ENCODE results near the gene APOLD1. TPM values are rescaled to one million over a fixed set of nuclear protein-coding genes. Genes with fewer than 3 reads are reported as not detected.
"Not testable (repeated sequence)": the region's sequence is repeated elsewhere in the genome, so short reads cannot be mapped to it uniquely, and the experiment has no call there.

APOLD1 gene
- polyA plus RNA-seq, 1 donor (not counting 4 experiments of a cell fraction or from before 2014, with no cell fraction given): 0.34 TPM

- Histone ChIP-seq H3K4me1 (ENCODE audit: control insufficient read depth, extremely low read depth, insufficient read depth, low read length) (peaks cover 39% of the 10 kb centered on the region), H4K20me1 (ENCODE audit: control insufficient read depth, extremely low read depth, insufficient read depth, low read length) (no peaks in the 10 kb centered on the region), H3K27me3 (ENCODE audit: control insufficient read depth, extremely low read depth, insufficient read depth, low read length) (no peaks in the 10 kb centered on the region), H2AFZ (ENCODE audit: control insufficient read depth, low read length) (no peak overlapping the region), H3K4me2 (ENCODE audit: control insufficient read depth, extremely low read depth, insufficient read depth, low read depth, low read length) (peak overlapping the region; percentile 59), H3K9me3 (ENCODE audit: control insufficient read depth, low read depth, low read length) (no peaks in the 10 kb centered on the region), H3K4me3 (ENCODE audit: control insufficient read depth in 2 of 3, extremely low read depth in 1 of 3, insufficient read depth in 2 of 3, low read depth in 1 of 3, low read length in 3 of 3) (peak overlapping the region in 1 of 3 experiments; percentile 29), H3K36me3 (ENCODE audit: control insufficient read depth in 2 of 2, extremely low read depth in 1 of 2, insufficient read depth in 2 of 2, low read length in 2 of 2) (peaks cover 9 to 30% of the 10 kb centered on the region in 2 experiments), H3K79me2 (ENCODE audit: control insufficient read depth, insufficient read depth, low read length) (peaks cover 70% of the 10 kb centered on the region), H3K27ac (ENCODE audit: control insufficient read depth, insufficient read depth, low read length) (peak overlapping the region; percentile 88), H3K9me1 (ENCODE audit: control insufficient read depth, extremely low read depth, insufficient read depth, low read length) (no peaks in the 10 kb centered on the region), H3K9ac (ENCODE audit: control insufficient read depth, extremely low read depth, insufficient read depth, low read length) (peak overlapping the region; percentile 61)
- TF ChIP-seq CTCF (optimal IDR thresholded peaks at IDR 0.05 in 1 of 3, IDR thresholded peaks at IDR 0.05 in 1 of 3, conservative IDR thresholded peaks at IDR 0.05 in 1 of 3; ENCODE audit: extremely low read depth in 1 of 3, insufficient read depth in 2 of 3, low read length in 3 of 3) (no peak), EZH2 (IDR thresholded peaks at IDR 0.05; ENCODE audit: low read length) (no peak)
- dilution Hi-C loops (cut with MboI; ENCODE audit: extremely low pct_ligation_motif_present, low sequenced_read_pairs): no loop called here
- no peak for FAIRE-seq
- no peak for DNase-seq (ENCODE audit: low read depth, low spot score)
Measured at GRCh38 chr12:12819221-12819620, 33.8 kb downstream of the APOLD1 start.

- no peak overlapping the region for H2AFZ ChIP-seq (ENCODE audit: control insufficient read depth, low read length)
- no peaks in the 10 kb centered on the region for H3K9me3 ChIP-seq (ENCODE audit: control insufficient read depth, low read depth, low read length)
- peak in 1 of 3 experiments; percentile 0 for TF ChIP-seq CTCF (optimal IDR thresholded peaks at IDR 0.05 in 1 of 3, IDR thresholded peaks at IDR 0.05 in 1 of 3, conservative IDR thresholded peaks at IDR 0.05 in 1 of 3; ENCODE audit: extremely low read depth in 1 of 3, insufficient read depth in 2 of 3, low read length in 3 of 3)
- no peak for TF ChIP-seq EZH2 (IDR thresholded peaks at IDR 0.05; ENCODE audit: low read length)
- H3K79me2 ChIP-seq (ENCODE audit: control insufficient read depth, insufficient read depth, low read length): peaks cover 64% of the 10 kb centered on the region
- FAIRE-seq (peak; percentile 96), DNase-seq (ENCODE audit: low read depth, low spot score) (peak; percentile 54)
- peaks cover 36% of the 10 kb centered on the region for H3K4me1 ChIP-seq (ENCODE audit: control insufficient read depth, extremely low read depth, insufficient read depth, low read length)
- dilution Hi-C loops (cut with MboI; ENCODE audit: extremely low pct_ligation_motif_present, low sequenced_read_pairs): no loop called here
- peak overlapping the region; percentile 59 for H3K4me2 ChIP-seq (ENCODE audit: control insufficient read depth, extremely low read depth, insufficient read depth, low read depth, low read length)
- no peaks in the 10 kb centered on the region for H3K9me1 ChIP-seq (ENCODE audit: control insufficient read depth, extremely low read depth, insufficient read depth, low read length)
- H3K27me3 ChIP-seq (ENCODE audit: control insufficient read depth, extremely low read depth, insufficient read depth, low read length): no peaks in the 10 kb centered on the region
- H3K9ac ChIP-seq (ENCODE audit: control insufficient read depth, extremely low read depth, insufficient read depth, low read length): peak overlapping the region; percentile 61
- H3K36me3 ChIP-seq (ENCODE audit: control insufficient read depth in 2 of 2, extremely low read depth in 1 of 2, insufficient read depth in 2 of 2, low read length in 2 of 2): peaks cover 13 to 32% of the 10 kb centered on the region in 2 experiments
- H3K27ac ChIP-seq (ENCODE audit: control insufficient read depth, insufficient read depth, low read length): peak overlapping the region; percentile 88
- H3K4me3 ChIP-seq (ENCODE audit: control insufficient read depth in 2 of 3, extremely low read depth in 1 of 3, insufficient read depth in 2 of 3, low read depth in 1 of 3, low read length in 3 of 3): peak overlapping the region in 2 of 3 experiments; percentile 3 to 46
- no peaks in the 10 kb centered on the region for H4K20me1 ChIP-seq (ENCODE audit: control insufficient read depth, extremely low read depth, insufficient read depth, low read length)
Measured at GRCh38 chr12:12819752-12820311, 34.4 kb downstream of the APOLD1 start.

GRCh38 chr12:12820376-12820775 is 34.9 kb downstream of the APOLD1 start:
- H4K20me1 ChIP-seq (ENCODE audit: control insufficient read depth, extremely low read depth, insufficient read depth, low read length); H3K9me3 ChIP-seq (ENCODE audit: control insufficient read depth, low read depth, low read length); FAIRE-seq; H3K27me3 ChIP-seq (ENCODE audit: control insufficient read depth, extremely low read depth, insufficient read depth, low read length); H3K9me1 ChIP-seq (ENCODE audit: control insufficient read depth, extremely low read depth, insufficient read depth, low read length); H2AFZ ChIP-seq (ENCODE audit: control insufficient read depth, low read length); dilution Hi-C loops (cut with MboI; ENCODE audit: extremely low pct_ligation_motif_present, low sequenced_read_pairs); DNase-seq (ENCODE audit: low read depth, low spot score): not testable (repeated sequence)
- peak overlapping the region; percentile 88 for H3K27ac ChIP-seq (ENCODE audit: control insufficient read depth, insufficient read depth, low read length)
- peak overlapping the region; percentile 59 for H3K4me2 ChIP-seq (ENCODE audit: control insufficient read depth, extremely low read depth, insufficient read depth, low read depth, low read length)
- H3K9ac ChIP-seq (ENCODE audit: control insufficient read depth, extremely low read depth, insufficient read depth, low read length): peak overlapping the region; percentile 6
- H3K4me1 ChIP-seq (ENCODE audit: control insufficient read depth, extremely low read depth, insufficient read depth, low read length): peaks cover 36% of the 10 kb centered on the region
- peaks cover 59% of the 10 kb centered on the region for H3K79me2 ChIP-seq (ENCODE audit: control insufficient read depth, insufficient read depth, low read length)
- H3K36me3 ChIP-seq (ENCODE audit: control insufficient read depth in 2 of 2, extremely low read depth in 1 of 2, insufficient read depth in 2 of 2, low read length in 2 of 2): peaks cover 16 to 36% of the 10 kb centered on the region in 2 experiments
- peak overlapping the region in 1 of 3 experiments; percentile 3 for H3K4me3 ChIP-seq (ENCODE audit: control insufficient read depth in 2 of 3, extremely low read depth in 1 of 3, insufficient read depth in 2 of 3, low read depth in 1 of 3, low read length in 3 of 3)
